GM23338 (cell line): ENCODE data around the gene SKOR1. TPM values are rescaled to one million over a fixed set of nuclear protein-coding genes. Genes with fewer than 3 reads are reported as not detected.

Experiments used
- ATAC-seq: fragments of 200-7000 bp; cut with Tn5 transposase; 3 replicates; pipeline ENCODE4 v1.9.1; 2020
- DNase-seq: peaks from one replicate; pipeline ENCODE4 v3.0.0-alpha.2; 2015; ENCODE audit warnings: low spot score
- H2AFZ ChIP-seq: fragments of 200-600 bp; sonication (generic); 2 replicates; pipeline ENCODE4 v1.8.0; 2016; ENCODE audit warnings: antibody characterized with exemption, mild to moderate bottlenecking, moderate library complexity
- H3F3A ChIP-seq: fragments of 200-600 bp; sonication (generic); replicated peaks from 2 replicates; pipeline ENCODE4 v1.8.0; 2017; ENCODE audit warnings: antibody characterized with exemption, mixed run types, low read depth
- H3K27ac ChIP-seq: fragments of 200-600 bp; sonication (generic); 2 replicates; pipeline ENCODE4 v1.6.1; 2016; ENCODE audit warnings: low read depth
- H3K27me3 ChIP-seq: fragments of 200-600 bp; sonication (generic); 2 replicates; pipeline ENCODE4 v1.8.0; 2016; ENCODE audit warnings: mild to moderate bottlenecking, mixed run types, moderate library complexity; ENCODE audit not compliant: insufficient read depth
- H3K36me3 ChIP-seq: fragments of 200-600 bp; sonication (generic); 2 replicates; pipeline ENCODE4 v1.8.0; 2016; ENCODE audit warnings: mild to moderate bottlenecking; ENCODE audit not compliant: insufficient read depth
- H3K4me1 ChIP-seq: fragments of 200-600 bp; sonication (generic); 2 replicates; pipeline ENCODE4 v1.8.0; 2016; ENCODE audit warnings: mild to moderate bottlenecking, moderate library complexity; ENCODE audit not compliant: insufficient read depth
- H3K4me2 ChIP-seq: fragments of 200-600 bp; sonication (generic); 2 replicates; pipeline ENCODE4 v1.7.1; 2017; ENCODE audit warnings: mixed run types
- H3K4me3 ChIP-seq: fragments of 200-600 bp; sonication (generic); 2 replicates; pipeline ENCODE4 v1.6.1; 2016; ENCODE audit warnings: mixed run types
- H3K79me2 ChIP-seq: fragments of 200-600 bp; sonication (generic); replicated peaks from 2 replicates; pipeline ENCODE4 v1.8.0; 2017; ENCODE audit warnings: mild to moderate bottlenecking; ENCODE audit not compliant: insufficient read depth
- H3K9me2 ChIP-seq: fragments of 200-600 bp; sonication (generic); 2 replicates; pipeline ENCODE4 v1.8.0; 2017; ENCODE audit not compliant: insufficient read depth
- H4K20me1 ChIP-seq: fragments of 200-600 bp; sonication (generic); replicated peaks from 2 replicates; pipeline ENCODE4 v1.8.0; 2017; ENCODE audit warnings: mild to moderate bottlenecking; ENCODE audit not compliant: insufficient read depth
- H3K27ac Mint-ChIP-seq: 2 replicates; pipeline ENCODE4 v1.8.0; 2020; ENCODE audit warnings: inconsistent platforms, mild to moderate bottlenecking, moderate library complexity, mixed read lengths
- H3K27me3 Mint-ChIP-seq: 3 replicates; pipeline ENCODE4 v1.8.0; 2022; ENCODE audit warnings: low read depth, mild to moderate bottlenecking, moderate library complexity, mixed read lengths, inconsistent platforms; ENCODE audit not compliant: insufficient read depth, poor library complexity
- H3K36me3 Mint-ChIP-seq: 3 replicates; pipeline ENCODE4 v1.8.0; 2021; ENCODE audit warnings: low read depth, mild to moderate bottlenecking, inconsistent platforms, moderate library complexity, mixed read lengths
- H3K4me1 Mint-ChIP-seq: 3 replicates; pipeline ENCODE4 v1.8.0; 2020; ENCODE audit warnings: mild to moderate bottlenecking, inconsistent platforms, mixed read lengths
- H3K4me3 Mint-ChIP-seq: 3 replicates; pipeline ENCODE4 v1.8.0; 2021; ENCODE audit warnings: moderate library complexity, mild to moderate bottlenecking, inconsistent platforms, mixed read lengths
- H3K9me3 Mint-ChIP-seq: 3 replicates; pipeline ENCODE4 v1.8.0; 2020; ENCODE audit warnings: moderate library complexity, mild to moderate bottlenecking, inconsistent platforms, mixed read lengths
- CREB1 ChIP-seq: fragments of 250-450 bp; sonication (Bioruptor Pico); IDR thresholded peaks from 2 replicates; pipeline ENCODE4 v1.5.0; 2020; ENCODE audit warnings: low read depth, mild to moderate bottlenecking, moderate library complexity
- CTCF ChIP-seq, 2 experiments: fragments of 200-600 bp in 1 of 2; sonication (generic) in 1 of 2; conservative IDR thresholded peaks; 2 replicates each; pipeline versions ENCODE4 v1.5.1 to v1.6.1; 2016 to 2017; ENCODE audit warnings: antibody characterized with exemption in 2 of 2, low read depth in 2 of 2, mild to moderate bottlenecking in 2 of 2, moderate library complexity in 1 of 2
- EZH2phosphoT487 ChIP-seq: fragments of 200-600 bp; sonication (generic); IDR thresholded peaks from one replicate; pipeline ENCODE4 v1.8.1; 2018; ENCODE audit warnings: antibody characterized with exemption; ENCODE audit not compliant: unreplicated experiment
- NANOG ChIP-seq: IDR thresholded peaks from 2 replicates; pipeline ENCODE4 v1.6.1; 2016; ENCODE audit warnings: antibody characterized with exemption, borderline replicate concordance
- STAT1 ChIP-seq: IDR thresholded peaks from one replicate; pipeline ENCODE4 v1.6.1; 2016; ENCODE audit warnings: antibody characterized with exemption; ENCODE audit not compliant: unreplicated experiment
- ZNF114 ChIP-seq: fragments of 250-450 bp; sonication (Bioruptor Pico); IDR thresholded peaks from 2 replicates; pipeline ENCODE4 v1.5.0; 2020; ENCODE audit warnings: mild to moderate bottlenecking, moderate library complexity
- ZNF462 ChIP-seq: fragments of 250-450 bp; sonication (Bioruptor Pico); IDR thresholded peaks from 2 replicates; pipeline ENCODE4 v1.5.0; 2020; ENCODE audit warnings: mild to moderate bottlenecking, moderate library complexity
- polyA plus RNA-seq: library from polyadenylated mRNA; unstranded; fragments of >200 nt; fragmentation: Nextera tagmentation; extraction: Ambion mirVana; gene quantifications from 2 replicates; pipeline ENCODE4 v1.2.1, GENCODE V29; 2016
- total RNA-seq: library from RNA; depleted of rRNA; stranded (reverse); fragments of >200 nt; shearing (Covaris generic); gene quantifications from 2 replicates; pipeline ENCODE4 v1.2.3, GENCODE V29; 2014

Gene SKOR1
- total and polyA plus RNA-seq, 2 experiments from 2014 or later = 0.17 TPM; not detected in 1

- no peak for TF ChIP-seq ZNF114 (CRISPR knock-in tag)
- TF ChIP-seq ZNF462 = no peak
These were observed 40.5 kb downstream of the SKOR1 start (continued) for GRCh38 chr15:67865766-67866165.

- H3K36me3 ChIP-seq = no peaks in the 10 kb centered on the region; the same call in 1 of the 2 replicates
- no peak overlapping the region for H3K4me2 ChIP-seq
- H3K4me1 Mint-ChIP-seq = peaks cover 9% of the 10 kb centered on the region; the same call in 2 of the 3 replicates
- H3K4me3 ChIP-seq = no peak overlapping the region
- peaks cover 27% of the 10 kb centered on the region for H3K9me3 Mint-ChIP-seq
- H2AFZ ChIP-seq = no peak overlapping the region
- no peak overlapping the region for H3K27ac Mint-ChIP-seq
- no peak overlapping the region for H3K4me3 Mint-ChIP-seq
- peaks cover 7% of the 10 kb centered on the region for H3K27me3 Mint-ChIP-seq
- H3K9me2 ChIP-seq = no peaks in the 10 kb centered on the region
- no peaks in the 10 kb centered on the region for H3K79me2 ChIP-seq
- no peak for DNase-seq
- no peaks in the 10 kb centered on the region for H3F3A ChIP-seq
- no peaks in the 10 kb centered on the region for H4K20me1 ChIP-seq
- no peak for ATAC-seq
- peaks cover 9% of the 10 kb centered on the region; the same call in 1 of the 2 replicates for H3K4me1 ChIP-seq
- H3K27ac ChIP-seq = no peak overlapping the region
- H3K36me3 Mint-ChIP-seq = peaks cover 16% of the 10 kb centered on the region; the same call in 2 of the 3 replicates
- no peaks in the 10 kb centered on the region for H3K27me3 ChIP-seq
- no peak for TF ChIP-seq NANOG
- TF ChIP-seq ZNF114 (CRISPR knock-in tag) = no peak
- no peak for TF ChIP-seq CREB1
- TF ChIP-seq STAT1 = no peak
- TF ChIP-seq EZH2phosphoT487 = no peak
- no peak for TF ChIP-seq CTCF (conservative IDR thresholded peaks at IDR 0.05; ENCODE audit: low read depth in 2 of 2)
- no peak for TF ChIP-seq ZNF462
These were observed 44.4 kb downstream of the SKOR1 start for GRCh38 chr15:67869701-67870100.
